Lower lobe of right lung (tissue), 2 donors: Measurements from ENCODE around the gene SH3PXD2B. TPM values are rescaled to one million over a fixed set of nuclear protein-coding genes. Genes with fewer than 3 reads are reported as not detected.

Experiments used
- ATAC-seq, 2 donors: fragments of 200-7000 bp; cut with Tn5 transposase; one replicate each; pipeline ENCODE4 v1.9.1; 2020 to 2022; ENCODE audit warnings: mild to moderate bottlenecking in 2 of 2, moderate library complexity in 2 of 2
- DNase-seq: peaks from one replicate; pipeline ENCODE4 v3.0.0-alpha.2; 2020
- H3K27ac ChIP-seq: fragments of 200-600 bp; one replicate; pipeline ENCODE4 v1.8.0; 2022
- H3K27me3 ChIP-seq: fragments of 200-600 bp; one replicate; pipeline ENCODE4 v1.8.0; 2022; ENCODE audit warnings: low read depth
- H3K36me3 ChIP-seq: fragments of 200-600 bp; one replicate; pipeline ENCODE4 v1.8.0; 2022; ENCODE audit warnings: mild to moderate bottlenecking
- H3K4me1 ChIP-seq: fragments of 200-600 bp; one replicate; pipeline ENCODE4 v1.8.0; 2022
- H3K4me3 ChIP-seq: fragments of 200-600 bp; one replicate; pipeline ENCODE4 v1.8.0; 2022; ENCODE audit warnings: mild to moderate bottlenecking
- H3K9me3 ChIP-seq: fragments of 200-600 bp; one replicate; pipeline ENCODE4 v1.8.0; 2022
- CTCF ChIP-seq: fragments of 200-600 bp; IDR thresholded peaks from one replicate; pipeline ENCODE4 v1.8.0; 2022; ENCODE audit warnings: antibody characterized with exemption, mild to moderate bottlenecking
- intact Hi-C: fragments of 100-400 bp; cut with DNase I; formaldehyde crosslinking; loops from one replicate; pipeline ENCODE4 v1.11.0; 2022
- total RNA-seq: library from RNA; stranded (reverse); fragmentation: NEBNext Ultra II Directional; extraction: Animal tissue kit (Norgen Biotek cat#: 25700); gene quantifications from one replicate; pipeline ENCODE4 v1.2.1, GENCODE V29; 2021
- donor health status: DM: no; HTN: yes; CAD: no; lungs with severe emphysema.

The SH3PXD2B gene
- total RNA-seq, 1 donor from 2014 or later = 49.8 TPM

- Histone ChIP-seq H3K36me3 (no peaks in the 10 kb centered on the region), H3K4me1 (peaks cover 12% of the 10 kb centered on the region), H3K4me3 (no peak overlapping the region), H3K27ac (no peak overlapping the region), H3K9me3 (no peaks in the 10 kb centered on the region), H3K27me3 (no peaks in the 10 kb centered on the region)
- ATAC-seq (no peak), DNase-seq (no peak)
- no peak for TF ChIP-seq CTCF
- intact Hi-C loops = no loop called here
Observed at GRCh38 chr5:172493461-172493860, 39.1 kb upstream of the SH3PXD2B start.

- no peak overlapping the region for H3K4me3 ChIP-seq
- no peak overlapping the region for H3K27ac ChIP-seq
- no peaks in the 10 kb centered on the region for H3K27me3 ChIP-seq
- DNase-seq = no peak
- intact Hi-C loops = no loop called here
- TF ChIP-seq CTCF = no peak
- no peaks in the 10 kb centered on the region for H3K9me3 ChIP-seq
- ATAC-seq = no peak
- H3K36me3 ChIP-seq = no peaks in the 10 kb centered on the region
- H3K4me1 ChIP-seq = peaks cover 12% of the 10 kb centered on the region
Observed at GRCh38 chr5:172493002-172493401, 38.7 kb upstream of the SH3PXD2B start.

GRCh38 chr5:172492097-172492840 lies 37.9 kb upstream of the SH3PXD2B start:
- Histone ChIP-seq H3K27ac (no peak overlapping the region), H3K4me3 (no peak overlapping the region), H3K4me1 (peaks cover 9% of the 10 kb centered on the region), H3K9me3 (no peaks in the 10 kb centered on the region), H3K27me3 (no peaks in the 10 kb centered on the region), H3K36me3 (no peaks in the 10 kb centered on the region)
- ATAC-seq = no peak
- no peak for TF ChIP-seq CTCF
- intact Hi-C loops = no loop called here
- DNase-seq = no peak

- H3K36me3 ChIP-seq = no peaks in the 10 kb centered on the region
- no peak for DNase-seq
- H3K9me3 ChIP-seq = no peaks in the 10 kb centered on the region
- intact Hi-C loops = no loop called here
- no peak for ATAC-seq
- no peak overlapping the region for H3K4me3 ChIP-seq
- no peak for TF ChIP-seq CTCF
- H3K27ac ChIP-seq = no peak overlapping the region
- H3K4me1 ChIP-seq = peaks cover under 1% of the 10 kb centered on the region
- no peaks in the 10 kb centered on the region for H3K27me3 ChIP-seq
Observed at GRCh38 chr5:172491481-172491880, 37.2 kb upstream of the SH3PXD2B start.

- TF ChIP-seq CTCF = no peak
- Histone ChIP-seq H3K27me3 (no peaks in the 10 kb centered on the region), H3K36me3 (no peaks in the 10 kb centered on the region), H3K27ac (no peak overlapping the region), H3K4me3 (no peak overlapping the region), H3K4me1 (no peaks in the 10 kb centered on the region), H3K9me3 (no peaks in the 10 kb centered on the region)
- intact Hi-C loops = no loop called here
- no peak for DNase-seq
- no peak for ATAC-seq
Observed at GRCh38 chr5:172490514-172491461, 36.5 kb upstream of the SH3PXD2B start.
